Liver (tissue), 5 donors: ENCODE measurements around the gene SEMA5A. TPM values are rescaled to one million over a fixed set of nuclear protein-coding genes. Genes with fewer than 3 reads are reported as not detected.

Experiments used
- polyA plus RNA-seq, 2 donors: library from polyadenylated mRNA; stranded (reverse) in 1 of 2; unstranded in 1 of 2; fragments of 200-250 nt in 1 of 2; fragments of >200 nt in 1 of 2; fragmentation: Nextera tagmentation in 1 of 2; extraction: Ambion mirVana in 1 of 2; gene quantifications; one replicate each; pipeline versions ENCODE4 v1.2.1 to v1.2.3, GENCODE V29; 2013 to 2015
- small RNA-seq: library from RNA; depleted of rRNA; stranded (forward); fragments of <200 nt; gene quantifications from one replicate; pipeline ENCODE3, GENCODE V24; 2014
- total RNA-seq, 2 donors: library from RNA; depleted of rRNA; stranded (reverse); fragments of >200 nt; gene quantifications; one replicate each; pipeline ENCODE4 v1.2.3, GENCODE V29; 2014
- donor health status: healthy.
- donor health status: healthy.
- donor health status: healthy.

SEMA5A gene
- total and polyA plus RNA-seq, 4 donors, result 1.1 to 5.8 (median 3.2) TPM

Small RNA genes within 50 kb of the gene (small RNA-seq; reads per million reads assigned to genes)
- 0.11 reads per million for gene MIR4636
- gene SNORD123, result 85.4 reads per million, percentile 97 among the genes with 10 or more reads in this experiment

Other genes starting within 250 kb of the SEMA5A start
- gene TAS2R1, start 84.3 kb upstream of the SEMA5A start, total RNA-seq, result not detected
- gene TAS2R1, start 84.3 kb upstream of the SEMA5A start, polyA plus RNA-seq, result not detected